GM13976 (cell line): ENCODE measurements around the gene SLC8A1.

ENCODE experiments used
- DNase-seq: peaks from one replicate; pipeline ENCODE4 v3.0.0; 2012; ENCODE audit warnings: low spot score
- CTCF ChIP-seq: IDR thresholded peaks from 2 replicates; pipeline ENCODE4 v1.5.1; 2012; ENCODE audit warnings: borderline replicate concordance, mild to moderate bottlenecking; ENCODE audit not compliant: insufficient read depth; ENCODE audit errors: extremely low read depth, missing control alignments, control extremely low read depth
- in situ Hi-C: fragments of 300-500 bp; cut with MboI; formaldehyde crosslinking; loops from one replicate; pipeline ENCODE4 v1.12.0; 2022; ENCODE audit warnings: low sequenced_read_pairs, mixed read lengths, inconsistent platforms; ENCODE audit not compliant: unreplicated experiment

Gene SLC8A1

GRCh38 chr2:40270372-40270771 lies 181.5 kb downstream of the SLC8A1 start:
- no peak for TF ChIP-seq CTCF
- in situ Hi-C loops: no loop called here
- no peak for DNase-seq

- in situ Hi-C loops: no loop called here
- no peak for DNase-seq
- TF ChIP-seq CTCF: no peak
These were observed 183.3 kb downstream of the SLC8A1 start for GRCh38 chr2:40268566-40268965.

- DNase-seq: no peak
- TF ChIP-seq CTCF: no peak
- in situ Hi-C loops: no loop called here
These were observed 185.7 kb downstream of the SLC8A1 start for GRCh38 chr2:40266201-40266600.

- DNase-seq: no peak
- no peak for TF ChIP-seq CTCF
- in situ Hi-C loops: no loop called here
These were observed 186.3 kb downstream of the SLC8A1 start for GRCh38 chr2:40265602-40266001.

DNA sequence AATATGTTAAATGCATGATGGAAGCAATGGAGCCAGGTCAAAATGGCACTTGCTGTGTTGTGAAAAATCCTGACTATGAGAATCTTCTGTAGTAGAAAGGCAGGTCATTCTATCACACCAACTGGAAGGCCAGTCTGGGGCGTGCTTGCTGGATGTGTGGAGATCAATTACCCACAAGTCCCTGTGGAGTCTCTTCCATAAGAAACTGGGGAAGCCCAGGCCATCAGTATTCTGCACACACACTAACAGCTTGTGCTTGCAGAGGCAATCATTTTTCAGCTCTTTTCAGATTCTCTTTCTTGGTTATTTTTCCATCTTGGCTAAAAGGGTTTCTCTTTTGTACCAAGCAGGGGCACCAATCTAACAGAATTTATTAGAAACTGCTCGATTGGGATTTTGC lies 190.8 kb downstream of the SLC8A1 start:
- no peak for TF ChIP-seq CTCF

GRCh38 chr2:40260437-40260836 lies 191.5 kb downstream of the SLC8A1 start:
- no peak for TF ChIP-seq CTCF
- DNase-seq: no peak
- in situ Hi-C loops: no loop called here

More for the DNA sequence above, 190.8 kb downstream of the SLC8A1 start:
- in situ Hi-C loops: no loop called here
- DNase-seq: no peak

GRCh38 chr2:40259900-40260299 lies 192.0 kb downstream of the SLC8A1 start:
- in situ Hi-C loops: no loop called here
- TF ChIP-seq CTCF: no peak
- DNase-seq: no peak
